ENCODE data around the gene PKMYT1. TPM values are rescaled to one million over a fixed set of nuclear protein-coding genes. Genes with fewer than 3 reads are reported as not detected.

Gene PKMYT1
- polyA plus RNA-seq, 1 donor (not counting 4 experiments of a cell fraction or from before 2014, with no cell fraction given): 6.9 TPM

DNA sequence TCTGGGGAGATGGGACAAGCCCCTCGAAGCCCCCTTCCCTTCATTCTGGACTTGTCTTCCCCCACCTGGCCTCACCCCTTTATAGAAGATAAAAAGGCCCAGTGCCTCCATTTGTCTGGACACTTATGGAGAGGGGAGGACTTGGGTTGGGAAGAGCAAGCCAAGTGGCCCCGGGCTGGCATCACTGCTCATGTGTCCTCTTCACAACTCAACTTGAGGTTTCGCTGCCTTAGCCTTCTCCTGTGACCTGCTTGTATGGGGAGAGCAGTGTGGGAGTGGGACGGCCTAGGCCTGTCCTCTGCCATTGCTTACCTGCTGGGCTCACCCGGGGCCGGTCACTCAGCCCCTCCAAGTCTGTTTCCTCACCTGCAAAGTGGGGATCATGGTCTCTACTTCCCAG, 9.7 kb downstream of the PKMYT1 start:
- TF ChIP-seq EZH2 (IDR thresholded peaks at IDR 0.05; ENCODE audit: low read length): no peak
- TF ChIP-seq, protein P1, sequence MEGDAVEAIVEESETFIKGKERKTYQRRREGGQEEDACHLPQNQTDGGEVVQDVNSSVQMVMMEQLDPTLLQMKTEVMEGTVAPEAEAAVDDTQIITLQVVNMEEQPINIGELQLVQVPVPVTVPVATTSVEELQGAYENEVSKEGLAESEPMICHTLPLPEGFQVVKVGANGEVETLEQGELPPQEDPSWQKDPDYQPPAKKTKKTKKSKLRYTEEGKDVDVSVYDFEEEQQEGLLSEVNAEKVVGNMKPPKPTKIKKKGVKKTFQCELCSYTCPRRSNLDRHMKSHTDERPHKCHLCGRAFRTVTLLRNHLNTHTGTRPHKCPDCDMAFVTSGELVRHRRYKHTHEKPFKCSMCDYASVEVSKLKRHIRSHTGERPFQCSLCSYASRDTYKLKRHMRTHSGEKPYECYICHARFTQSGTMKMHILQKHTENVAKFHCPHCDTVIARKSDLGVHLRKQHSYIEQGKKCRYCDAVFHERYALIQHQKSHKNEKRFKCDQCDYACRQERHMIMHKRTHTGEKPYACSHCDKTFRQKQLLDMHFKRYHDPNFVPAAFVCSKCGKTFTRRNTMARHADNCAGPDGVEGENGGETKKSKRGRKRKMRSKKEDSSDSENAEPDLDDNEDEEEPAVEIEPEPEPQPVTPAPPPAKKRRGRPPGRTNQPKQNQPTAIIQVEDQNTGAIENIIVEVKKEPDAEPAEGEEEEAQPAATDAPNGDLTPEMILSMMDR (optimal IDR thresholded peaks at IDR 0.05 in 1 of 3, IDR thresholded peaks at IDR 0.05 in 1 of 3, conservative IDR thresholded peaks at IDR 0.05 in 1 of 3; ENCODE audit: extremely low read depth in 1 of 3, insufficient read depth in 2 of 3, low read length in 3 of 3): no peak
- FAIRE-seq: no peak
- no peak overlapping the region for H2AFZ ChIP-seq (ENCODE audit: control insufficient read depth, low read length)

GRCh38 chr16:2969545-2970521, 10.4 kb downstream of the PKMYT1 start:
- peak overlapping the region; percentile 33 for H2AFZ ChIP-seq (ENCODE audit: control insufficient read depth, low read length)
- dilution Hi-C loops (cut with MboI; ENCODE audit: extremely low pct_ligation_motif_present, low sequenced_read_pairs): no loop called here
- FAIRE-seq: no peak
- H3K27ac ChIP-seq (ENCODE audit: control insufficient read depth, insufficient read depth, low read length): peak overlapping the region; percentile 45
- H3K9me1 ChIP-seq (ENCODE audit: control insufficient read depth, extremely low read depth, insufficient read depth, low read length): peaks cover 2% of the 10 kb centered on the region
- no peaks in the 10 kb centered on the region for H3K27me3 ChIP-seq (ENCODE audit: control insufficient read depth, extremely low read depth, insufficient read depth, low read length)
- peaks cover 9% of the 10 kb centered on the region for H4K20me1 ChIP-seq (ENCODE audit: control insufficient read depth, extremely low read depth, insufficient read depth, low read length)
- H3K9me3 ChIP-seq (ENCODE audit: control insufficient read depth, low read depth, low read length): no peaks in the 10 kb centered on the region
- peak overlapping the region; percentile 85 for H3K4me2 ChIP-seq (ENCODE audit: control insufficient read depth, extremely low read depth, insufficient read depth, low read depth, low read length)
- peaks cover 0 to 15% of the 10 kb centered on the region in 2 experiments for H3K36me3 ChIP-seq (ENCODE audit: control insufficient read depth in 2 of 2, extremely low read depth in 1 of 2, insufficient read depth in 2 of 2, low read length in 2 of 2)
- H3K4me1 ChIP-seq (ENCODE audit: control insufficient read depth, extremely low read depth, insufficient read depth, low read length): peaks cover 18% of the 10 kb centered on the region
- peaks cover 11% of the 10 kb centered on the region for H3K79me2 ChIP-seq (ENCODE audit: control insufficient read depth, insufficient read depth, low read length)
- TF ChIP-seq, protein P1 (optimal IDR thresholded peaks at IDR 0.05 in 1 of 3, IDR thresholded peaks at IDR 0.05 in 1 of 3, conservative IDR thresholded peaks at IDR 0.05 in 1 of 3; ENCODE audit: extremely low read depth in 1 of 3, insufficient read depth in 2 of 3, low read length in 3 of 3): peak; percentile 39 to 80 (median 59)
- TF ChIP-seq EZH2 (IDR thresholded peaks at IDR 0.05; ENCODE audit: low read length): no peak
- H3K4me3 ChIP-seq (ENCODE audit: control insufficient read depth in 2 of 3, extremely low read depth in 1 of 3, insufficient read depth in 2 of 3, low read depth in 1 of 3, low read length in 3 of 3): peak overlapping the region; percentile 70 to 78 (median 72)
- peak overlapping the region; percentile 70 for H3K9ac ChIP-seq (ENCODE audit: control insufficient read depth, extremely low read depth, insufficient read depth, low read length)
- no peak for DNase-seq (ENCODE audit: low read depth, low spot score)

More for the DNA sequence above, 9.7 kb downstream of the PKMYT1 start:
- Histone ChIP-seq H3K27me3 (ENCODE audit: control insufficient read depth, extremely low read depth, insufficient read depth, low read length) (no peaks in the 10 kb centered on the region), H3K9me1 (ENCODE audit: control insufficient read depth, extremely low read depth, insufficient read depth, low read length) (peaks cover 2% of the 10 kb centered on the region), H3K4me3 (ENCODE audit: control insufficient read depth in 2 of 3, extremely low read depth in 1 of 3, insufficient read depth in 2 of 3, low read depth in 1 of 3, low read length in 3 of 3) (peak overlapping the region; percentile 70 to 78 (median 72)), H3K9me3 (ENCODE audit: control insufficient read depth, low read depth, low read length) (no peaks in the 10 kb centered on the region), H3K79me2 (ENCODE audit: control insufficient read depth, insufficient read depth, low read length) (peaks cover 11% of the 10 kb centered on the region), H3K4me1 (ENCODE audit: control insufficient read depth, extremely low read depth, insufficient read depth, low read length) (peaks cover 18% of the 10 kb centered on the region), H3K9ac (ENCODE audit: control insufficient read depth, extremely low read depth, insufficient read depth, low read length) (peak overlapping the region; percentile 70), H3K4me2 (ENCODE audit: control insufficient read depth, extremely low read depth, insufficient read depth, low read depth, low read length) (peak overlapping the region; percentile 85), H4K20me1 (ENCODE audit: control insufficient read depth, extremely low read depth, insufficient read depth, low read length) (peaks cover 9% of the 10 kb centered on the region), H3K27ac (ENCODE audit: control insufficient read depth, insufficient read depth, low read length) (peak overlapping the region; percentile 45), H3K36me3 (ENCODE audit: control insufficient read depth in 2 of 2, extremely low read depth in 1 of 2, insufficient read depth in 2 of 2, low read length in 2 of 2) (peaks cover 1 to 17% of the 10 kb centered on the region in 2 experiments)
- dilution Hi-C loops (cut with MboI; ENCODE audit: extremely low pct_ligation_motif_present, low sequenced_read_pairs): no loop called here
- no peak for DNase-seq (ENCODE audit: low read depth, low spot score)
